HG03521 (cell line): Measurements from ENCODE around the gene SYTL3.
A peak's percentile ranks its signal among the peaks of the same experiment; 100 is the strongest.
"Not testable (repeated sequence)": the region's sequence is repeated elsewhere in the genome, so short reads cannot be mapped to it uniquely, and the experiment has no call there.

Source experiments
- ATAC-seq: cut with Tn5 transposase; IDR thresholded peaks from one replicate; pipeline ENCODE4 v1.9.1; 2021; ENCODE audit warnings: mild to moderate bottlenecking, moderate library complexity; ENCODE audit not compliant: unreplicated experiment

The SYTL3 gene

DNA sequence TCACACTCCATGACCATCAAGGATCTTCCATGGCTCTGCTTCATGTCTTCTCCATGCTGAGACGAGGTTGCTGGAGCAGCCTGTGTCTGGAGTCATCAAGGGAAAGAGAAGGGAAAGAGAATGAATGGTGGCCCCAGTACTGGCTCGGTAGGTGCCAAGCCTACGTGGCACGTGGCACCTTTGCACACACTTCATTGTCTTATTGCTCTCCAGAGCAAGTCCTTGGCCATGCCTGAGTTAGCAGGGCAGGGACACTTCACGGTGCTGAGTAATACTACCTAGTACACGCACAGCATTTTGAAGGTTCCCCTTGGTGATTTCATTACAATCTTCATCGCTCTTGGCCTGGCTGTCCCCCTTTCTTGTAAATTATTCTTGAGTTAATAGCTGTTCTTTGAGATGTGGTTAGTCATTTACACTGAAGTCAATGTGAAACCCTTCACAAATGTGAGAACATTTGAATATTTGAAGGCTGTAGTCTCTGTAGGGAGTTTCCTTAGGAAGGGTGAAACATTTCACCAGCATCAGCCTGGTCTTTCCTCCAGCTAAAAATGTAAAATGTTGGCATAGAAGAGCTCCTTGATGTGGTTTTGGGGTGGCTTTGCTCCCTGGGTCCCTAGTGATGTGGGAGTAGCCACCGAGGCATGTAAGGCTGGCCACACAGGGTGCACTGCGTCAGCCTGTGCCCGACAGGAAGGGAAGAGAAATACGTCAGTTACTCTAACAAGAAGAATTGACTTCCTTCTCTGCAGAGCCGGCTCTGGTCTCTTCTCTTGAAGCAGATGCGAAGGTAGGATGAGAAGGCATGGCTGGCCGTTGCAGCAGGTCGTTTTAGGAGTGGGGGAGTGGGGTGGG, at the start of gene SYTL3:
Gene SYTL3 (plus strand): TSS at position 766 of the 855 bp plus-strand sequence. CDS start 13,215 bp downstream, outside the sequence.
- ATAC-seq = peak; percentile 36

GRCh38 chr6:158603261-158604047, 46.4 kb upstream of the SYTL3 start:
- ATAC-seq = no peak

GRCh38 chr6:158604048-158604406, 45.8 kb upstream of the SYTL3 start:
- ATAC-seq = no peak

DNA sequence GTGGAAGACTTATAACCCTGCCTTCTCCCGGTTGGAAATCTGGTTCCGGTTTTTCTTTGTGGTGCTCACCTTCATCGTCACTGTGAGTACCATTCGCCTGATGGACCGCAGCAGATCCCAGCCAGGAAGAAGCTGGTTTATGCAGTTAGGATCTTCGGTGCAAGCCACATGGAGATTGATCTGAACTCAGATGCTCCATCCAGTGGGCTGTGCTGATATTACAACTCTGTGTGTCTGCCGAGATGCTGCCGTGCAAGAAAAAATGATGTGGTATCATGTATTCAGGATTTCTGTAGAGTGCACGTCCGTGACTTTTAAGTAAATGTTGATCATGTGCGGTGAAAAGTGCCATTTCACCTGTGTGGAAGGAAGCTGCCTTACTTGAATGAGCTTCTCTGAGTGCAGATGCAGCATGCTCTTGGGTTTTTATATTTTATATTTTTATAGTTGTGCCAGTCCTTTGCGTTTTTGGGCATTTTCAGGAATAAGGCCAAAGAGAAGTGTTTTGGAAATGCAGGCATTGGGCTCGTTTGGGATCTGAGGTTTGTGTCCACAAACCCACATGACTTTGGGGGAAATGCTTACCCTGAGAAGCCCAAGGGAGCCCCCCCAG, 44.5 kb upstream of the SYTL3 start:
- no peak for ATAC-seq

- not testable (repeated sequence) for ATAC-seq
Measured at GRCh38 chr6:158606011-158606410, 43.8 kb upstream of the SYTL3 start.

DNA sequence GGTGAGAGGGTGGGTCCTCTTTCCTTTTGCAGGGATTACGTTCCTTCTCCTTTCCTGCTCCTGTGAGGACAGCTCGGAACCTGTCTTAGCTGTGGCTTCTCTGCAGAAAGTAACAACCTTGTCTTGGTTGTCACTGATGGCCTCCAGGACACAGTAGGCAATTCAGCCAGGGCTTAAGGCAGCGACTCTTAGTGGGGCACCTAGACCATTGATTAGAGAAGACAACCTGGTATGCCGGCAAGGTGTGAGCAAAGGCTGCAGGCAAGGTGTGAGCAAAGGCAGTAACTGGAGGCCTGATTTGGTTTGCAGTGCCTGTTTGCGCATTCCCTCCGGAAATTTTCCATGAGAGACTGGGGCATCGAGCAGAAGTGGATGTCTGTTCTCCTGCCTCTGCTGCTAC, 42.9 kb upstream of the SYTL3 start:
- ATAC-seq = no peak

- ATAC-seq = no peak
Measured at GRCh38 chr6:158607411-158608170, 42.3 kb upstream of the SYTL3 start.

DNA sequence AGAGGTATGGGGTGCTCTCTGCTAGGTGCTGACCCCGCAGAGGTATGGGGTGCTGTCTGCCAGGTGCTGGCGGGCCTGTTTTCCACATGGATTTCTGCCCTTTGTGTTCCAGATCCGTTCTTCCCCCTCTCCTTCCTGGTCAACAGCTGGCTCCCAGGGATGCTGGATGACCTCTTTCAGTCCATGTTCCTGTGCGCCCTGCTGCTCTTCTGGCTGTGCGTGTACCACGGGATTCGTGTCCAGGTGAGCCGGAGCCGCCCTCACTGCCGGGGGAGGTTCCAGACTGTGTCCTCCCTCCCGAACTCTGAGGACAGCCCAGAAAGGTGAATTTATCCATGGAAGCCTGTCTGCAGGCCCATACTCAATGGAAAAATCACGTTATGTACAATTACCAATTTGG, 41.6 kb upstream of the SYTL3 start:
- ATAC-seq = no peak

DNA sequence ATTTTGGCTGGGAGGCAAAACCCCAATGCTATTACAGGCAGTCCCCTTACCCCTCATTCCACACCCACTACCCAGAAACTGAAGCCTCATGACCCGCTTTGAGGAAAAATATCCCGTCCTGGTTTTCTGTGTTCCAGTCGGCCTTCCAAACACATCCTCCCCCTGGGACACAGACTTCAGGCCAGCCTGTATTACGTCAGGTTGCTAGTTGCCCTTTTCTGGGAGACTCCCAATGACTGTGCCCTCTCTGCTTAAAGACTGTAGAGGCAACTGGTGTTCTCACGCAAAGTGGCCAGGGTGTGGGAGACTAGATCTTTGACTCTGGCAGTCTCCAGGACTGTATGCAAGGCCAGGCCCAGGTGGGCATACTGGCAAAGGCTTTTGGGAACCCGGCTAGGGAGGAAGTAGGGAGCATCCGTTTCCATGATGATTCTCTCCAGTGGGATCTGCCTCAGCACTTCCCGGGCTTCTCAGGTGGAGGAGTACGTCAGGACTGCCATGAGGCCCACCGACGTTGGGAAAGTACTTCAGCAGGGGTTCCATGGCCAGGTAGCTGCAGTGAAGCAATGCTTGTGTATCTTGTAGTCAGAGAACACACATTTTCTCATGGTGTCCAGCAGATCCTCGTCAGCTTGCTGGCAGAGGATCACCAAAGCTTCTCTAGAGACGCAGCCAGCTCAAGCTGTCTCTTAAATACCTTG, 40.2 kb upstream of the SYTL3 start:
- ATAC-seq = no peak

- ATAC-seq = no peak
Measured at GRCh38 chr6:158610319-158610968, 39.4 kb upstream of the SYTL3 start.

- ATAC-seq = no peak
Measured at GRCh38 chr6:158611039-158611438, 38.8 kb upstream of the SYTL3 start.

DNA sequence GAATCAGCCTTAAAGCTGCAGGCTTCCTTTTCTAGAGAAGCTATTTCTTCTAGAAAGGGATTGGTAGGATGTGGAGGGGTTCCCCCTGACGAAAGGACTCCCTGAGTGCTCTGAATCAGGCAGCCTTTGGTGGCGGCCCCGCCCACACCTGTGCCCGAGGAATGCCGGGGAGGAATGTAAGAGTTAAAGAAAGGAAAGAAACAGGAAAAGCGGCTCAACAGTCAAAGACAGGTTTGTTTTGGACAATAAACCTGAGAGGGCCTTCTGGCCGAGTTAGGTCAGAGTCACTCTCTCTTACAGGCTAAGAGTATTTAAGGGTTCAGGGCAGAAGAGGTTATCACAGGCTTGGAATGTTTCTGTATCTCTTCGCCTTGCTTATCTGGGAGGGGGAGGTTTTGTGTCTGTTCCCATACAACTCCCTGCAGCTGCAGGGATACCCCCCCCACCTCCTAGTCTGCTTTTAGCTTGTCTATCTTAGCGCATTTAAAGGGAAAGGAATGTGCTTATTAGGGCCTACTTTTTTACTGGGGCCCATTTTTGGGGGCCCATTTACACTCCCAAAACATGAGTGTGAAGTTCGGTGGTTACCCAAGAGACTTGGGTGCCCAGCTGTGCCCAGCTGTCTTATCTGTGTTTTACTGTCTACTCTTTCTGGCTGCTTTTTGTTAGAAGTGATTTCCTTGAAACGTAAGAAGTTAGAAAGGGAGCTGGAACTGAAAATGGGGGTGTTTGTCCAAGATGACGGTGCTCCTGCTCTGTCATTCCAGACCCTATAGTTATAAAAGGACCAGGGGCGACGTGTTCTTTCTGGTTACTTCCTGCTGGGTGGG, 38.1 kb upstream of the SYTL3 start:
- ATAC-seq = no peak

DNA sequence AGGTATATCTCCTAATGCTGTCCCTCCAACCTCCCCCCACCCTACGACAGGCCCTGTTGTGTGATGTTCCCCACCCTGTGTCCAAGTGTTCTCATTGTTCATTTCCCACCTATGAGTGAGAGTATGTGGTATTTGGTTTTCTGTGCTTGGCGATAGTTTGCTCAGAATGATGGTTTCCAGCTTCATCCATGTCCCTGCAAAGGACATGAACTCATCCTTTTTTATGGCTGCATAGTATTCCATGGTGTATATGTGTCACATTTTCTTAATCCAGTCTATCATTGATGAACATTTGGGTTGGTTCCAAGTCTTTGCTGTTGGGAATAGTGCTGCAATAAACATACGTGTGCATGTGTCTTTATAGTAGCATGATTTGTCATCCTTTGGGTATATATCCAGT, 35.2 kb upstream of the SYTL3 start:
- ATAC-seq = not testable (repeated sequence)

GRCh38 chr6:158618289-158618688, 31.6 kb upstream of the SYTL3 start:
- not testable (repeated sequence) for ATAC-seq

GRCh38 chr6:158619922-158620801, 29.7 kb upstream of the SYTL3 start:
- ATAC-seq = no peak

DNA sequence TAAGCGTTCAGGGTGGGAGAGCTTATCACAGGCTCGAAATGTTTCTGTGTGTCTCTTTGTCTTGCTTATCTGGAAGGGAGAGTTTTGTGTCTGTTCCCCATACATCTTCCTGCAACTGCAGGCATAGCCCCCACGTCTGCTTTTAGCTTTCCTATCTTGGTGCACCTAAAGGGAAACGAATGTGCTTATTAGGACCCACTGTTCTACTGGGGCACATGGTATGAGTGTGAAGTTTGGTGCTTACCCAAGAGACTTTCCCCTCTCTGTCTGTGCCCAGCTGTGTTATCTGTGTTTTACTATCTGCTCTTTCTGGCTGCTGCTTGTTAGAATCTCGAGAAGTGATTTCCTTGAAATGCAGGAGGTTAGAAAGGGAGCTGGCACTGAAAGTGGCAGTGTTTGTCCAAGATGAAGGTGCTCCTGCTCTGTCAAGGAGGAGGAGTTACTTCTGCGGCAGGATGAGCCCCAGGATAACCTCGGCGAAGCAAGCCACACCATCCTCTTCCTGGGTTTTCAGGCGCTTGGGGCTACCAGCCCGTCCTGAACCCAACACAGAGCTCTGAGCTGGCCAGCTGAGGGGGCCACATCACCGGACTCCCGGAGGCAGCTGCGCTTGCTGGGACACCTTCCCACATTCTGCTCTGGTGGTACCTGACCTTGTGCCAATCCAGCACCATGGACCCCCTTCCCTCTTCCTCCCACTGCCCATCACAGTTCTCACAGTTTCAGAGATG, 28.7 kb upstream of the SYTL3 start:
- ATAC-seq = no peak
